ENCODE results near the gene TMEM150C. TPM values are rescaled to one million over a fixed set of nuclear protein-coding genes. Genes with fewer than 3 reads are reported as not detected.

The TMEM150C gene
- total and polyA plus RNA-seq, 2 of the 4 experiments (the other 2 are of a cell fraction), result 0.10 to 0.36 TPM

DNA sequence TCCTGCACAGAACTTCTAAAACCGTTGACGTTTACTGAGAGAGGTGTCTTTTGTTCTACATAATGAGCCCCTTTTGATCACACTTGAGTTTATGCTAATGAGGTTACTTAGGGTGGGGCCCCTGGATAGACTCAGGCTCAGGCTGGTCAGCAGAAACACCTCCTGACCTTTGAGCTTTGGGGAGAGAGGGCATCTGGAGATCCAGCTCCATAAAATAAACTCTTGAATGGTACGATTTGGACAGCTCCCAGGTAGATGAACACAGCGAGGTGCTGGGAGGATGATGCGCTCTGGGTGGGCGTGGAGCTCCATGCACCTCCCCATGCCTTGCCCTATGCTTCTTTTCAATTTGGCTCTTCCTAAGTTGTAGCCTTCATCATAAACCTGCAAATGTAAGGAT, 79.4 kb downstream of the TMEM150C start:
- H4K91ac ChIP-seq (ENCODE audit: insufficient read depth, low read depth, low read length), result no peak overlapping the region
- ATAC-seq (ENCODE audit: low read depth), result no peak
- intact Hi-C loops (cut with micrococcal nuclease) (no loop called here), dilution Hi-C loops (cut with HindIII; ENCODE audit: low sequenced_read_pairs, unreplicated experiment) (no loop called here), in situ Hi-C loops (cut with MboI; ENCODE audit: low sequenced_read_pairs) (no loop called here)
- H2BK120ac ChIP-seq (ENCODE audit: low read depth, low read length), result no peak overlapping the region
- no peak overlapping the region for H3K18ac ChIP-seq (ENCODE audit: low read depth, low read length)
- no peaks in the 10 kb centered on the region for H3K27me3 ChIP-seq (ENCODE audit: control insufficient read depth, insufficient read depth, low read length)
- no peaks in the 10 kb centered on the region for H3K36me3 ChIP-seq (ENCODE audit: control insufficient read depth, insufficient read depth, low read length)
- CTCF ChIA-PET, result no interaction called here
- H3K56ac ChIP-seq (ENCODE audit: extremely low read depth, insufficient read depth, low read length), result no peak overlapping the region
- no peak overlapping the region for H3K23ac ChIP-seq (ENCODE audit: low read depth, low read length)
- no TSS peak for BruUV-seq (replicated peaks)
- WGBS, 2 experiments (ENCODE audit: extremely low coverage in 2 of 2, insufficient read length in 1 of 2), result no CpG with 5 or more reads among the region's 6 CpGs
- no peak overlapping the region for H3K4me3 ChIP-seq (ENCODE audit: insufficient read depth, low read depth, low read length)
- no peak overlapping the region for H2AK5ac ChIP-seq (ENCODE audit: low read depth, low read length)
- no peak overlapping the region for H2BK15ac ChIP-seq (ENCODE audit: low read depth, low read length)
- H4K8ac ChIP-seq (ENCODE audit: low read depth in 2 of 2, low read length in 2 of 2), result no peak overlapping the region
- H3K4ac ChIP-seq (ENCODE audit: low read depth, low read length), result no peak overlapping the region
- H3K4me1 ChIP-seq (ENCODE audit: control insufficient read depth, insufficient read depth, low read length), result no peaks in the 10 kb centered on the region
- H2BK5ac ChIP-seq (ENCODE audit: low read depth, low read length, poor library complexity, severe bottlenecking), result no peak overlapping the region
- H3K14ac ChIP-seq (replicated peaks; ENCODE audit: low read depth, low read length), result no peak overlapping the region
- no peaks in the 10 kb centered on the region for H3K79me1 ChIP-seq (ENCODE audit: low read depth in 1 of 2, low read length in 2 of 2)
- no peak overlapping the region for H2AK9ac ChIP-seq (replicated peaks; ENCODE audit: low read depth, low read length, poor library complexity)
- no peak overlapping the region for H3K9ac ChIP-seq (ENCODE audit: low read depth, low read length)
- no peaks in the 10 kb centered on the region for H3K9me3 ChIP-seq (ENCODE audit: control insufficient read depth, insufficient read depth, low read length)
- no peaks in the 10 kb centered on the region for H4K20me1 ChIP-seq (ENCODE audit: insufficient read depth, low read length)
- no peak overlapping the region for H2BK20ac ChIP-seq (ENCODE audit: low read depth, low read length)
- H2AFZ ChIP-seq (replicated peaks; ENCODE audit: low read length, poor library complexity), result no peak overlapping the region
- POLR2A ChIA-PET (ENCODE audit: unreplicated experiment), result no interaction called here
- no peak overlapping the region for H3K27ac ChIP-seq (ENCODE audit: insufficient read depth, low read length)
- H3K9me1 ChIP-seq (ENCODE audit: insufficient read depth, low read length), result no peaks in the 10 kb centered on the region
- TF ChIP-seq, protein P1, sequence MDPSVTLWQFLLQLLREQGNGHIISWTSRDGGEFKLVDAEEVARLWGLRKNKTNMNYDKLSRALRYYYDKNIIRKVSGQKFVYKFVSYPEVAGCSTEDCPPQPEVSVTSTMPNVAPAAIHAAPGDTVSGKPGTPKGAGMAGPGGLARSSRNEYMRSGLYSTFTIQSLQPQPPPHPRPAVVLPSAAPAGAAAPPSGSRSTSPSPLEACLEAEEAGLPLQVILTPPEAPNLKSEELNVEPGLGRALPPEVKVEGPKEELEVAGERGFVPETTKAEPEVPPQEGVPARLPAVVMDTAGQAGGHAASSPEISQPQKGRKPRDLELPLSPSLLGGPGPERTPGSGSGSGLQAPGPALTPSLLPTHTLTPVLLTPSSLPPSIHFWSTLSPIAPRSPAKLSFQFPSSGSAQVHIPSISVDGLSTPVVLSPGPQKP (IDR thresholded peaks at IDR 0.05; ENCODE audit: borderline replicate concordance, low read depth, low read length), result no peak
- TF ChIP-seq SMC3 (IDR thresholded peaks at IDR 0.05; ENCODE audit: low read depth, low read length) (no peak), MXI1 (IDR thresholded peaks at IDR 0.05; ENCODE audit: borderline replicate concordance, low read depth, low read length) (no peak), CHD1 (IDR thresholded peaks at IDR 0.05; ENCODE audit: low read depth, low read length) (no peak)
- TF ChIP-seq, protein P2, sequence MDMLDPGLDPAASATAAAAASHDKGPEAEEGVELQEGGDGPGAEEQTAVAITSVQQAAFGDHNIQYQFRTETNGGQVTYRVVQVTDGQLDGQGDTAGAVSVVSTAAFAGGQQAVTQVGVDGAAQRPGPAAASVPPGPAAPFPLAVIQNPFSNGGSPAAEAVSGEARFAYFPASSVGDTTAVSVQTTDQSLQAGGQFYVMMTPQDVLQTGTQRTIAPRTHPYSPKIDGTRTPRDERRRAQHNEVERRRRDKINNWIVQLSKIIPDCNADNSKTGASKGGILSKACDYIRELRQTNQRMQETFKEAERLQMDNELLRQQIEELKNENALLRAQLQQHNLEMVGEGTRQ (IDR thresholded peaks at IDR 0.05; ENCODE audit: low read depth, low read length), result no peak
- no peak overlapping the region for H3K4me2 ChIP-seq (ENCODE audit: low read depth, low read length)
- H4K5ac ChIP-seq (ENCODE audit: low read depth, low read length), result no peak overlapping the region
- no peak for DNase-seq
